H1 (cell line): ENCODE results near the gene PKM. TPM values are rescaled to one million over a fixed set of nuclear protein-coding genes. Genes with fewer than 3 reads are reported as not detected.

Experiments used
- CTCF ChIA-PET: fragments of 300-600 bp; sonication (Branson Sonifier 250); formaldehyde crosslinking; loops from one replicate; lab custom pipeline; 2021; ENCODE audit not compliant: partially characterized antibody; lab: Charles Lee
- POLR2A ChIA-PET: fragments of 300-600 bp; sonication (Branson Sonifier 250); formaldehyde crosslinking; loops from one replicate; lab custom pipeline; 2021; ENCODE audit warnings: inconsistent platforms; ENCODE audit not compliant: partially characterized antibody; lab: Charles Lee
- DNase-seq, 2 experiments: peaks; one replicate each; pipeline versions ENCODE4 v3.0.0 to v3.0.0-alpha.2; 2010 to 2022; ENCODE audit warnings: low spot score in 2 of 2, low read depth in 1 of 2, mixed read lengths in 1 of 2
- FAIRE-seq: peaks from 2 replicates; lab custom pipeline; 2011; peaks lifted over from hg19 to GRCh38; lab: Jason Lieb, UNC
- H2AFZ ChIP-seq: 2 replicates; pipeline ENCODE4 v1.8.1; 2012; ENCODE audit warnings: low read length, inconsistent platforms
- H2AK5ac ChIP-seq: 2 replicates; pipeline ENCODE4 v1.6.1; 2013; ENCODE audit warnings: low read depth, low read length
- H2BK120ac ChIP-seq: replicated peaks from 2 replicates; pipeline ENCODE3; 2013; ENCODE audit warnings: low read depth, low read length, inconsistent platforms
- H2BK12ac ChIP-seq: 2 replicates; pipeline ENCODE4 v1.6.1; 2013; ENCODE audit warnings: low read depth, low read length
- H2BK15ac ChIP-seq: 2 replicates; pipeline ENCODE4 v1.6.1; 2013; ENCODE audit warnings: low read length
- H2BK20ac ChIP-seq: 2 replicates; pipeline ENCODE4 v1.6.1; 2013; ENCODE audit warnings: low read length
- H2BK5ac ChIP-seq: 2 replicates; pipeline ENCODE4 v1.6.1; 2013; ENCODE audit warnings: low read depth, low read length
- H3K14ac ChIP-seq: 2 replicates; pipeline ENCODE4 v1.6.1; 2013; ENCODE audit warnings: inconsistent platforms; ENCODE audit not compliant: insufficient read length
- H3K18ac ChIP-seq: 2 replicates; pipeline ENCODE4 v1.6.1; 2013; ENCODE audit warnings: low read length; ENCODE audit errors: extremely low read depth
- H3K23ac ChIP-seq: 2 replicates; pipeline ENCODE4 v1.6.1; 2013; ENCODE audit warnings: inconsistent platforms; ENCODE audit not compliant: insufficient read length
- H3K23me2 ChIP-seq: 2 replicates; pipeline ENCODE4 v1.6.1; 2013; ENCODE audit warnings: low read depth, low read length
- H3K27ac ChIP-seq: 2 replicates; pipeline ENCODE4 v1.6.1; 2011; ENCODE audit warnings: low read depth, low read length, inconsistent platforms
- H3K27me3 ChIP-seq, 4 experiments: replicated peaks in 1 of 4; 1 replicate in 1 of 4; 2 replicates in 3 of 4; pipeline versions ENCODE4 v1.6.1 to v1.8.1; 2011 to 2013; ENCODE audit warnings: low read length in 3 of 4, mild to moderate bottlenecking in 3 of 4, inconsistent platforms in 2 of 4, mixed read lengths in 2 of 4, moderate library complexity in 1 of 4; ENCODE audit not compliant: control insufficient read depth in 3 of 4, insufficient read depth in 3 of 4; ENCODE audit errors: extremely low read depth in 1 of 4
- H3K36me3 ChIP-seq, 4 experiments: 2 replicates each; pipeline versions ENCODE4 v1.6.1 to v1.8.1; 2011 to 2013; ENCODE audit warnings: mild to moderate bottlenecking in 4 of 4, low read length in 3 of 4, moderate library complexity in 2 of 4, control low read depth in 1 of 4, inconsistent platforms in 1 of 4; ENCODE audit not compliant: insufficient read depth in 4 of 4, control insufficient read depth in 2 of 4
- H3K4ac ChIP-seq: replicated peaks from 2 replicates; pipeline ENCODE3; 2013; ENCODE audit warnings: low read length, low read depth, mixed read lengths, inconsistent platforms; ENCODE audit not compliant: insufficient read length
- H3K4me1 ChIP-seq, 4 experiments: replicated peaks in 1 of 4; 1 replicate in 1 of 4; 2 replicates in 3 of 4; pipeline versions ENCODE4 v1.6.1 to v1.8.1; 2011 to 2013; ENCODE audit warnings: low read length in 3 of 4, inconsistent platforms in 2 of 4, mixed read lengths in 1 of 4; ENCODE audit not compliant: insufficient read depth in 4 of 4, control insufficient read depth in 3 of 4
- H3K4me2 ChIP-seq, 2 experiments: 2 replicates each; pipeline versions ENCODE4 v1.6.1 to v1.8.1; 2011 to 2013; ENCODE audit warnings: low read depth in 2 of 2, low read length in 2 of 2, control low read depth in 1 of 2, inconsistent platforms in 1 of 2, mild to moderate bottlenecking in 1 of 2; ENCODE audit not compliant: insufficient read depth in 1 of 2
- H3K4me3 ChIP-seq, 4 experiments: fragments of 200-600, 300-600 bp in 1 of 4; sonication (generic), shearing (Covaris generic), sonication (Bioruptor Twin) in 1 of 4; 2 replicates each; pipeline versions ENCODE4 v1.5.1 to v1.8.1; 2011 to 2016; ENCODE audit warnings: low read length in 4 of 4, low read depth in 3 of 4, control low read depth in 2 of 4, inconsistent platforms in 2 of 4, mild to moderate bottlenecking in 2 of 4, mixed read lengths in 1 of 4, moderate library complexity in 1 of 4; ENCODE audit not compliant: insufficient read depth in 2 of 4; ENCODE audit errors: extremely low read depth in 1 of 4
- H3K56ac ChIP-seq: replicated peaks from 2 replicates; pipeline ENCODE3; 2013; ENCODE audit warnings: low read depth, mild to moderate bottlenecking, mixed read lengths, low read length, inconsistent platforms; ENCODE audit not compliant: insufficient read length
- H3K79me1 ChIP-seq: 2 replicates; pipeline ENCODE4 v1.6.1; 2013; ENCODE audit warnings: low read depth, low read length, control low read depth
- H3K79me2 ChIP-seq, 2 experiments: 2 replicates each; pipeline versions ENCODE4 v1.6.1 to v1.8.1; 2012 to 2013; ENCODE audit warnings: low read length in 2 of 2, mild to moderate bottlenecking in 2 of 2, inconsistent platforms in 1 of 2; ENCODE audit not compliant: insufficient read depth in 2 of 2, control insufficient read depth in 1 of 2
- H3K9ac ChIP-seq, 4 experiments: replicated peaks in 1 of 4; 1 replicate in 1 of 4; 2 replicates in 3 of 4; pipeline versions ENCODE4 v1.6.1 to v1.8.1; 2011 to 2013; ENCODE audit warnings: low read depth in 3 of 4, low read length in 3 of 4, control low read depth in 2 of 4, mild to moderate bottlenecking in 2 of 4, moderate library complexity in 2 of 4, inconsistent platforms in 1 of 4; ENCODE audit errors: extremely low read depth in 1 of 4
- H3K9me3 ChIP-seq, 2 experiments: 2 replicates each; pipeline versions ENCODE4 v1.6.1 to v1.8.1; 2012 to 2013; ENCODE audit warnings: mild to moderate bottlenecking in 2 of 2, moderate library complexity in 2 of 2, control low read depth in 1 of 2, inconsistent platforms in 1 of 2, low read depth in 1 of 2, low read length in 1 of 2, mixed read lengths in 1 of 2; ENCODE audit not compliant: insufficient read depth in 2 of 2
- H4K20me1 ChIP-seq, 2 experiments: replicated peaks in 1 of 2; 2 replicates each; pipeline versions ENCODE3 to v1.8.1; 2011 to 2013; ENCODE audit warnings: inconsistent platforms in 2 of 2, low read length in 2 of 2, mild to moderate bottlenecking in 1 of 2; ENCODE audit not compliant: insufficient read depth in 2 of 2, control insufficient read depth in 1 of 2
- H4K5ac ChIP-seq: 2 replicates; pipeline ENCODE4 v1.6.1; 2013; ENCODE audit warnings: low read length, low read depth, mixed read lengths, inconsistent platforms; ENCODE audit not compliant: insufficient read length
- H4K8ac ChIP-seq: 2 replicates; pipeline ENCODE4 v1.8.0; 2013; ENCODE audit warnings: mild to moderate bottlenecking, moderate library complexity, low read length, inconsistent platforms; ENCODE audit not compliant: insufficient read depth; ENCODE audit errors: extremely low read depth
- H4K91ac ChIP-seq: replicated peaks from 2 replicates; pipeline ENCODE3; 2013; ENCODE audit warnings: low read length, mixed read lengths, inconsistent platforms; ENCODE audit not compliant: insufficient read length
- BACH1 ChIP-seq: IDR thresholded peaks from 2 replicates; pipeline ENCODE4 v1.6.1; 2012; ENCODE audit warnings: low read length, improper control_type of control experiment
- CHD1 ChIP-seq: IDR thresholded peaks from 2 replicates; pipeline ENCODE4 v1.6.1; 2012; ENCODE audit warnings: low read depth, low read length, improper control_type of control experiment
- EGR1 ChIP-seq: IDR thresholded peaks from 2 replicates; pipeline ENCODE4 v1.6.1; 2011; ENCODE audit warnings: low read depth, low read length, borderline replicate concordance
- EZH2 ChIP-seq: fragments of 200-600 bp; sonication (generic); IDR thresholded peaks from 2 replicates; pipeline ENCODE4 v1.7.1; 2012; ENCODE audit warnings: low read depth, mild to moderate bottlenecking, moderate library complexity, low read length, inconsistent platforms; ENCODE audit not compliant: severe bottlenecking
- GABPA ChIP-seq: IDR thresholded peaks from 2 replicates; pipeline ENCODE4 v1.6.1; 2011; ENCODE audit warnings: mild to moderate bottlenecking, low read length, moderate library complexity, borderline replicate concordance; ENCODE audit not compliant: insufficient read depth
- JUN ChIP-seq: IDR thresholded peaks from 2 replicates; pipeline ENCODE4 v1.6.1; 2011; ENCODE audit warnings: low read depth, mild to moderate bottlenecking, improper control_type of control experiment, low read length
- RBBP5 ChIP-seq: IDR thresholded peaks from 2 replicates; pipeline ENCODE4 v1.7.1; 2012; ENCODE audit warnings: low read depth, mild to moderate bottlenecking, inconsistent platforms, low read length, moderate library complexity, borderline replicate concordance
- RXRA ChIP-seq: IDR thresholded peaks from 2 replicates; pipeline ENCODE4 v1.6.1; 2011; ENCODE audit warnings: low read depth, mild to moderate bottlenecking, low read length, moderate library complexity; ENCODE audit not compliant: insufficient read depth
- SRF ChIP-seq: IDR thresholded peaks from 2 replicates; pipeline ENCODE4 v1.6.1; 2011; ENCODE audit warnings: mild to moderate bottlenecking, low read depth, low read length, moderate library complexity
- TAF7 ChIP-seq: optimal IDR thresholded peaks from 2 replicates; pipeline ENCODE3; 2011; ENCODE audit warnings: low read depth, mild to moderate bottlenecking, inconsistent platforms, low read length, moderate library complexity, borderline replicate concordance
- WGBS, 2 experiments: shearing (Covaris generic) in 1 of 2; methylation state at CpG; one replicate each; pipeline versions ENCODE4 v1.1.6 to v1.1.7; 2013 to 2015; ENCODE audit warnings: low lambda C conversion rate in 2 of 2, mixed read lengths in 2 of 2, inconsistent platforms in 1 of 2, low coverage in 1 of 2, missing lambda C conversion rate in 1 of 2; ENCODE audit not compliant: insufficient replicate concordance in 2 of 2, insufficient coverage in 1 of 2, insufficient read length in 1 of 2; ENCODE audit errors: extremely low coverage in 1 of 2, missing lambda C conversion rate in 1 of 2; 5-methylcytosine and 5-hydroxymethylcytosine counted together
- polyA plus RNA-seq, 7 experiments: library from polyadenylated mRNA; depleted of rRNA in 3 of 7; stranded (reverse) in 5 of 7; unstranded in 2 of 7; fragments of >200 nt in 5 of 7; fragments of 200-250 nt in 2 of 7; gene quantifications; 1 replicate in 5 of 7; 2 replicates in 1 of 7; 4 replicates in 1 of 7; pipeline versions ENCODE4 v1.2.1 to v1.2.3, GENCODE V29; 2011 to 2013; ENCODE audit warnings: missing spikeins in 2 of 7, mixed read lengths in 2 of 7
- total RNA-seq: library from RNA; stranded (reverse); fragmentation: NEBNext Ultra II Directional; extraction: Animal tissue kit (Norgen Biotek cat#: 25700); gene quantifications from 2 replicates; pipeline ENCODE4 v1.2.1, GENCODE V29; 2021
- TF ChIP-seq, protein P1 (sequence below): IDR thresholded peaks from 2 replicates; pipeline ENCODE4 v1.6.1; 2012; ENCODE audit warnings: inconsistent platforms

The PKM gene
- total and polyA plus RNA-seq, 2 of the 8 experiments (the other 6 are each of a cell fraction or from before 2014, with no cell fraction given) = 780 to 856 TPM

DNA sequence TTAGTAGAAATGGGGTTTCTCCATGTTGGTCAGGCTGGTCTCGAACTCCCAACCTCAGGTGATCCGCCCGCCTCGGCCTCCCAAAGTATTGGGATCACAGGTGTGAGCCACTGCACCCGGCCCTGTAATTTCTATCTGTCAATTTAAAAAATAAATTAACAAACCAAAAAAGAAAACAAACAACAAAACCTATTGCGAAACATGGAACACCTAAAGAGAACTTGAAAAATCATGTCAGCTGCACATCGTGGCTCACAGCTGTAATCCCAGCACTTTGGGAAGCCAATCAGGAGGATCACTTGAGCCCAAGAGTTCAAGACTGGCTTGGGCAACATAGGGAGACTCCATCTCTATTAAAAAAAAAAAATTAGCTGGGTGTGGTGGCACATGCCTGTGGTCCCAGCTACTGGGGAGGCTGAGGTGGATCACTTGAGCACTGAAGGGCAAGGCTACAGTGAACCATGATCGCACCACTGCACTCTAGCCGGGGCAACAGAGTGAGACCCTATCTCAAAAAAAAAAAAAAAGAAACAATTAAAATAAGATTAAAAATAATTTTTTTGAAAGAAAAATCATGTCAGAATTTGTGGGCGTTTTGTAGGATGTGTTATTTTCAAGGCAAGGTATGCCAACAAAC is 21.8 kb upstream of the PKM start:
- Histone ChIP-seq H3K23ac (no peak overlapping the region), H4K20me1 (peaks cover 0 to 7% of the 10 kb centered on the region in 2 experiments), H3K4me3 (no peak overlapping the region), H3K79me2 (no peaks in the 10 kb centered on the region), H3K56ac (no peak overlapping the region), H2BK15ac (no peak overlapping the region), H2BK5ac (no peak overlapping the region), H3K18ac (no peak overlapping the region), H3K27me3 (no peaks in the 10 kb centered on the region), H2AK5ac (no peak overlapping the region), H3K14ac (no peak overlapping the region), H3K4me1 (no peaks in the 10 kb centered on the region), H2BK12ac (no peak overlapping the region), H3K4ac (no peak overlapping the region), H3K4me2 (no peak overlapping the region), H4K8ac (no peak overlapping the region), H3K36me3 (peaks cover 15 to 68% (median 49%) of the 10 kb centered on the region in 4 experiments; a peak in 7 of 8 replicates), H2AFZ (no peak overlapping the region), H2BK120ac (no peak overlapping the region), H3K9me3 (no peaks in the 10 kb centered on the region), H3K9ac (no peak overlapping the region), H3K27ac (no peak overlapping the region), H4K5ac (no peak overlapping the region), H4K91ac (no peak overlapping the region), H2BK20ac (no peak overlapping the region), H3K79me1 (no peaks in the 10 kb centered on the region), H3K23me2 (no peaks in the 10 kb centered on the region; the same call in 1 of the 2 replicates)
- TF ChIP-seq RXRA (no peak), JUN (no peak), RBBP5 (no peak), BACH1 (no peak), EZH2 (no peak), EGR1 (no peak), GABPA (no peak), CHD1 (no peak), TAF7 (no peak), SRF (no peak)
- TF ChIP-seq, protein P1, sequence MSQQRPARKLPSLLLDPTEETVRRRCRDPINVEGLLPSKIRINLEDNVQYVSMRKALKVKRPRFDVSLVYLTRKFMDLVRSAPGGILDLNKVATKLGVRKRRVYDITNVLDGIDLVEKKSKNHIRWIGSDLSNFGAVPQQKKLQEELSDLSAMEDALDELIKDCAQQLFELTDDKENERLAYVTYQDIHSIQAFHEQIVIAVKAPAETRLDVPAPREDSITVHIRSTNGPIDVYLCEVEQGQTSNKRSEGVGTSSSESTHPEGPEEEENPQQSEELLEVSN = no peak
- DNase-seq (no peak), FAIRE-seq (no peak)
- POLR2A ChIA-PET = no interaction called here
- CTCF ChIA-PET = interaction anchor here (0.6 to 1.2 kb wide), 3 partner anchors 25 to 1642 kb away, joined by 3 to 4 read pairs (median 3); no protein-coding TSS in a partner anchor
- 91 to 100% methylated on average over 1 to 10 of the region's 10 CpGs for WGBS, 2 experiments
